T-helper 9 cell (primary cell): Measurements from ENCODE around the gene CARD14.

Experiments
- DNase-seq: peaks from one replicate; pipeline ENCODE4 v3.0.0-alpha.2; 2020

Gene CARD14

DNA sequence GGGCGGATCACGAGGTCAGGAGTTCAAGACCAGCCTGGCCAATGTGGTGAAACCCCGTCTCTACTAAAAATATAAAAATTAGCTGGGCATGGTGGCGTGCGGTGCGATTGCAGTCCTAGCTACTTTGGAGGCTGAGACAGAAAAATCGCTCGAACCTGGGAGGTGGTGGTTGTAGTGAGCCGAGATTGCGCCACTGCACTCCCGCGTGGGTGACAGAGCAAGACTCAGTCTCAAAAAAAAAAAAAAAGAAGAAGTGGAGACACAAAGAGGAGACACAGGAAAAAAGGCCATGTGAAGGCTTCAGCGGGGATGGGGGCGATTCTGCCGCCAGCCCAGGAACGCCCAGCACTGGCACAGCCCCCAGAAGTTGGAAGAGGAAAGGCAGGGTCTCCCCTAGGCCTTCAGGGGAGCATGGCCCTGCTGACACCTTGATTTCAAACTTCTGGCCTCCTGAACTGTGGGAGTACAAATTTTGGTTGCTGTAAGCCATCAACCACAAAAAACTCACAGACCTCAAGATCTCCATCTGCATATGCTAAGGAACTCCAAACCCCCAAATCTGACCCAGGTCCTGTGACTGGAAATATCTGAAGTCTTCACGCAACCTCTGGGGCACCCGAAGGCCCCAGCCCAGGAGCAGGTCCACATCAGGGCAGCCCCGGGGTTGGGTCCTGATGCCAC, 43.3 kb downstream of the CARD14 start:
- no peak for DNase-seq

- no peak for DNase-seq
These were observed 43.8 kb downstream of the CARD14 start for GRCh38 chr17:80213643-80213975.

- no peak for DNase-seq
These were observed 44.4 kb downstream of the CARD14 start for GRCh38 chr17:80214012-80214877.

DNA sequence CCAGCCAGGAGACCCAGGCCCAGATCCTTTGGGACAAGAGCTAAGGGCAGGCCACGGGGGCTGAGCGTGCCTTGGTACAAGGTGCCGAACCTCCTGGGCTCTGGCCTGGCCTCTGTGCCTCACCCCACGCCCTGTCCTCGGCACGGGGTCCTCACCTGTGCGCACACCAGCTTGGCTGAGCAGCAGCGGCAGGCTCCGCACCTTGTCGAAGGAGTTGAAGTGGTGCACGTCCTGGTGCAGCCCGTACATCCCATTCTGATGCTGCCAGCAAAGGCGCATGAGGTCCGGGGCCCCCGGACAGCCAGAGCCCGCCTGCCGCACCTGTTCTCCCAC, 45.0 kb downstream of the CARD14 start:
- DNase-seq = no peak

- no peak for DNase-seq
These were observed 46.9 kb downstream of the CARD14 start for GRCh38 chr17:80216473-80217456.

DNA sequence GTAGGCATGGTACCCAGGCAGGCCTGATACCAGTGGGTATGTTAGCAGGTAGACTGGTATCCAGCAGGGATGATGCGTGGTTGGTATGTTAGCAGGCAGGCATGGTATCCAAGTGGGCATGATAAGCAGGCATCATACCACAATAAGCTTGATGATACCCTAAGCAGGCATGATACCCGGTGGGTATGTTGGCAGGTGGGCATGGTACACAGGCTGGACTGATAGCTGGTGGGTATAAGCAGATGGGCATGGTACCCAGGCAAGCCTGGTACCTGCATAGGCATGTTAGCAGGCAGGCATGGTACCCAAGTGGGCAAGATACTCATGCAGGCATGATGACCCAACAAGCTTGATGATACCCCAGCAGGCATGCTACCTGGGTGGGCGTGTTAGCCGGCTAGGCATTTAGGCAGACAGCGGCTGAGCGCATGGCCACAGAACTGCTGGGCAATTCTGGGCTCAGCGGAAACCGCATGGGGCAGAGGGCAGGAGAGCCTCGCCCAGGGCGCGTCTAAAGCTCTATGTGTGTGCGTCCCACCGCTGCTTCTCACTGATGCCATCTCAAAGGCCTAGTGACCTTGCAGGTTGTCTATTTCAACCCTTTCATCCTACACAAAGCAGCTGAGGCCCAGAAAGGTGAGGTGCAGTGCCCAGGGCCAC, 48.0 kb downstream of the CARD14 start:
- DNase-seq = no peak

GRCh38 chr17:80218391-80218790, 48.6 kb downstream of the CARD14 start:
- no peak for DNase-seq

- peak; percentile 92 for DNase-seq
These were observed 49.4 kb downstream of the CARD14 start for GRCh38 chr17:80219013-80219762.

DNA sequence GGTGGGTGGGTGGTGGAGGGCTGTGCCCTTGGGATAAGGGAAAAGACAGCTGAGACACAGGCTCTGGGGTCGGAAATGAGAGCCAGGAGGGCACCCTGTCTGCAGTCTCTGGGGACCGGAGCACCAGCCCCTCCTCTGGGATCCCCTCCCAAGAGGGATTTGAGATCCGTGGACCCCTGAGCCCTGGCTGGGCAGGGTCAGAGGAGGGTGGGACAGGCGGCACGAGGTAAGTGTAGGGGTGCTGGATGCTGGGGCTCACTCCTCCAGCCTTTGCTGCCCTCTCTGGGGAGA, 49.9 kb downstream of the CARD14 start:
- DNase-seq = no peak

- DNase-seq = peak; percentile 53
These were observed 50.4 kb downstream of the CARD14 start, which contains the start of the genes SGSH and SLC26A11 for GRCh38 chr17:80220054-80220735. SGSH (minus strand) TSS chr17:80220333; CDS start chr17:80220313, 20 bp downstream. SLC26A11 (plus strand) TSS chr17:80220427; CDS start chr17:80221561, 1,134 bp downstream.

- DNase-seq = no peak
These were observed 50.9 kb downstream of the CARD14 start for GRCh38 chr17:80220736-80221215.

- no peak for DNase-seq
These were observed 51.7 kb downstream of the CARD14 start for GRCh38 chr17:80221351-80222105.

DNA sequence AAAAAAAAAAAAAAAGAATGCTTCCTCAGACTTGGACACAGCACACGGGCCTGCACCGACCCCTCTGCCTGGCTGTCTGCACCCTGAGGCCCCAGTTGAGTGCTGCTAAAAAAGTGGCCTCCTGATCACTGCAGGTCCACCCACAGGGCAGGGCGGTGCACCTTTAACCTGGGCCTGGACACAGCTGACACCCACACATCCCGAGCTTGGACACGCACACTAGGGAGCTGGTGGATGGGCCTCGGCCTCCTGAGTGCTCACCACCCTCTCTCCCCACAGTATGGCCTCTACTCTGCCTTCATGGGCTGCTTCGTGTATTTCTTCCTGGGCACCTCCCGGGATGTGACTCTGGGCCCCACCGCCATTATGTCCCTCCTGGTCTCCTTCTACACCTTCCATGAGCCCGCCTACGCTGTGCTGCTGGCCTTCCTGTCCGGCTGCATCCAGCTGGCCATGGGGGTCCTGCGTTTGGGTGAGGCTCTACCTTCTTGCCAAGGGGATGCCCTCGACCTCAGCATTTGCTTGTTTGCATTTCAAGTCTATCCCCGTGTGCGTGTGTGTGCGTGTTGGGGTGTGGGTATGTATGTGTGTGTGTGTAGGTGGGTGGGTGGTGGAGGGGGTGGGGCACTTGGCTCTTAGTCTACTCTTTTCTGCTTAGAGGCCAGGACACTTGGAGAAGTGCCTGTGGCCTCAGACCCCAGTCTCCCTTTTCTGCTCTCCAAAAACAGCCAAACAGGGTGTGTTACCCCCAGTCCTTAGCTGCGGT, 52.7 kb downstream of the CARD14 start:
- DNase-seq = no peak

- no peak for DNase-seq
These were observed 53.4 kb downstream of the CARD14 start for GRCh38 chr17:80223142-80223815.

GRCh38 chr17:80223838-80224497, 54.1 kb downstream of the CARD14 start:
- no peak for DNase-seq

GRCh38 chr17:80224683-80225082, 54.9 kb downstream of the CARD14 start:
- DNase-seq = no peak

- DNase-seq = no peak
These were observed 55.4 kb downstream of the CARD14 start for GRCh38 chr17:80225230-80225629.

DNA sequence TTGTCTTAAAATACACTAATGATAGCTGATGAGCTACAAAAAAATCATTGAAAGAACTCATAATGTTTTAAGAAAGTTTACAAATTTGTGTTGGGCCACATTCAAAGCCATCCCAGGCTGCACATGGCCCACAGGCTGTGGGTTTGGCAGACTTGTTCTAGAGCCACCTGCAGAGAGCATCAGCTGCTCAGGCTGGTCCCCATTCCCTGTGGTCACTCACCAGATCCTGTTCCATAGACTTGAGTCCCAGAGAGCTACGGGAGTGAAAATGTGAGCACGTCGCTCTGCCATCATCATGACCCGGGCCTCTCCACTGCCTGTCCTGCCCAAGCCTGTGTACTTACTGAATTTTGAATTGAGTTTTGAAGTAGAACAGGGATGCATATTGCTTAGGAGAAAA, 57.3 kb downstream of the CARD14 start:
- DNase-seq = no peak
